Duodenal mucosa (tissue), 2 donors: ENCODE data around the gene ANKUB1.

Source experiments
- H3K27ac ChIP-seq: one replicate; pipeline ENCODE4 v1.7.0; 2013; ENCODE audit warnings: low read depth, low read length
- H3K27me3 ChIP-seq, 2 donors: one replicate each; pipeline ENCODE4 v1.7.0; 2013; ENCODE audit warnings: low read length in 2 of 2, control low read depth in 1 of 2; ENCODE audit not compliant: insufficient read depth in 2 of 2, control insufficient read depth in 1 of 2
- H3K36me3 ChIP-seq, 2 donors: one replicate each; pipeline ENCODE4 v1.7.0; 2013; ENCODE audit warnings: low read length in 2 of 2, control low read depth in 1 of 2; ENCODE audit not compliant: insufficient read depth in 2 of 2, control insufficient read depth in 1 of 2
- H3K4me1 ChIP-seq, 2 donors: one replicate each; pipeline ENCODE4 v1.7.0; 2013; ENCODE audit warnings: low read length in 2 of 2, control low read depth in 1 of 2; ENCODE audit not compliant: insufficient read depth in 2 of 2, control insufficient read depth in 1 of 2
- H3K4me3 ChIP-seq, 2 donors: one replicate each; pipeline ENCODE4 v1.7.0; 2013; ENCODE audit warnings: low read length in 2 of 2, low read depth in 1 of 2
- H3K9ac ChIP-seq, 2 donors: one replicate each; pipeline ENCODE4 v1.7.0; 2013; ENCODE audit warnings: low read length in 2 of 2, low read depth in 1 of 2
- H3K9me3 ChIP-seq, 2 donors: one replicate each; pipeline ENCODE4 v1.7.0; 2013; ENCODE audit warnings: low read length in 2 of 2, control low read depth in 1 of 2; ENCODE audit not compliant: control insufficient read depth in 1 of 2

Gene ANKUB1

GRCh38 chr3:149826636-149827035 lies 34.3 kb upstream of the ANKUB1 start:
- Histone ChIP-seq H3K36me3 (no peaks in the 10 kb centered on the region), H3K27me3 (no peaks in the 10 kb centered on the region), H3K27ac (no peak overlapping the region), H3K9me3 (peaks cover 12 to 15% of the 10 kb centered on the region in 2 donors), H3K4me1 (no peaks in the 10 kb centered on the region), H3K4me3 (no peak overlapping the region), H3K9ac (no peak overlapping the region)

- H3K36me3 ChIP-seq: no peaks in the 10 kb centered on the region
- H3K9ac ChIP-seq: no peak overlapping the region
- no peaks in the 10 kb centered on the region for H3K27me3 ChIP-seq
- no peaks in the 10 kb centered on the region for H3K9me3 ChIP-seq
- H3K4me1 ChIP-seq: peaks cover 9 to 11% of the 10 kb centered on the region in 2 donors
- H3K27ac ChIP-seq: no peak overlapping the region
- no peak overlapping the region for H3K4me3 ChIP-seq
Measured at GRCh38 chr3:149820183-149820582, 27.8 kb upstream of the ANKUB1 start.

- peaks cover 16 to 18% of the 10 kb centered on the region in 2 donors for H3K4me1 ChIP-seq
- H3K4me3 ChIP-seq: no peak overlapping the region
- no peaks in the 10 kb centered on the region for H3K27me3 ChIP-seq
- no peak overlapping the region for H3K27ac ChIP-seq
- H3K36me3 ChIP-seq: no peaks in the 10 kb centered on the region
- H3K9me3 ChIP-seq: no peaks in the 10 kb centered on the region
- H3K9ac ChIP-seq: no peak overlapping the region
Measured at GRCh38 chr3:149819432-149819831, 27.1 kb upstream of the ANKUB1 start.

GRCh38 chr3:149816986-149817385 lies 24.6 kb upstream of the ANKUB1 start:
- Histone ChIP-seq H3K27ac (no peak overlapping the region), H3K4me1 (peaks cover 27 to 28% of the 10 kb centered on the region in 2 donors), H3K4me3 (no peak overlapping the region), H3K36me3 (no peaks in the 10 kb centered on the region), H3K9me3 (no peaks in the 10 kb centered on the region), H3K9ac (no peak overlapping the region), H3K27me3 (no peaks in the 10 kb centered on the region)

- no peak overlapping the region for H3K27ac ChIP-seq
- H3K36me3 ChIP-seq: no peaks in the 10 kb centered on the region
- H3K9me3 ChIP-seq: no peaks in the 10 kb centered on the region
- H3K9ac ChIP-seq: no peak overlapping the region
- H3K4me3 ChIP-seq: peak overlapping the region in 1 of 2 donors; percentile 45
- H3K27me3 ChIP-seq: no peaks in the 10 kb centered on the region
- H3K4me1 ChIP-seq: peaks cover 27 to 31% of the 10 kb centered on the region in 2 donors
Measured at GRCh38 chr3:149816311-149816710, 24.0 kb upstream of the ANKUB1 start.

- H3K4me1 ChIP-seq: peaks cover 27 to 31% of the 10 kb centered on the region in 2 donors
- H3K36me3 ChIP-seq: no peaks in the 10 kb centered on the region
- no peaks in the 10 kb centered on the region for H3K9me3 ChIP-seq
- H3K27ac ChIP-seq: no peak overlapping the region
- H3K27me3 ChIP-seq: no peaks in the 10 kb centered on the region
- H3K4me3 ChIP-seq: peak overlapping the region in 1 of 2 donors; percentile 45
- H3K9ac ChIP-seq: no peak overlapping the region
Measured at GRCh38 chr3:149815728-149816127, 23.4 kb upstream of the ANKUB1 start.

GRCh38 chr3:149815321-149815720 lies 23.0 kb upstream of the ANKUB1 start:
- peak overlapping the region in 1 of 2 donors; percentile 44 for H3K4me3 ChIP-seq
- no peaks in the 10 kb centered on the region for H3K27me3 ChIP-seq
- no peaks in the 10 kb centered on the region for H3K9me3 ChIP-seq
- H3K36me3 ChIP-seq: no peaks in the 10 kb centered on the region
- no peak overlapping the region for H3K9ac ChIP-seq
- no peak overlapping the region for H3K27ac ChIP-seq
- H3K4me1 ChIP-seq: peaks cover 27 to 31% of the 10 kb centered on the region in 2 donors

GRCh38 chr3:149813367-149814281 lies 21.3 kb upstream of the ANKUB1 start:
- no peaks in the 10 kb centered on the region for H3K27me3 ChIP-seq
- peak overlapping the region; percentile 96 for H3K27ac ChIP-seq
- H3K36me3 ChIP-seq: no peaks in the 10 kb centered on the region
- H3K9me3 ChIP-seq: no peaks in the 10 kb centered on the region
- peaks cover 27 to 31% of the 10 kb centered on the region in 2 donors for H3K4me1 ChIP-seq
- peak overlapping the region; percentile 92 to 94 for H3K4me3 ChIP-seq
- peak overlapping the region; percentile 90 to 98 for H3K9ac ChIP-seq

- H3K4me1 ChIP-seq: peaks cover 27 to 31% of the 10 kb centered on the region in 2 donors
- peak within 1 kb of the TSS; percentile 90 to 98 for H3K9ac ChIP-seq
- peak within 1 kb of the TSS; percentile 96 for H3K27ac ChIP-seq
- H3K27me3 ChIP-seq: no peaks in the 10 kb centered on the region
- no peaks in the 10 kb centered on the region for H3K9me3 ChIP-seq
- no peaks in the 10 kb centered on the region for H3K36me3 ChIP-seq
- peak within 1 kb of the TSS; percentile 92 to 94 for H3K4me3 ChIP-seq
Measured at GRCh38 chr3:149812606-149813366, 20.4 kb upstream of the ANKUB1 start, which contains the start of gene RNF13. RNF13 (plus strand) TSS chr3:149813215; CDS start chr3:149846027, 32,812 bp downstream.

- H3K27ac ChIP-seq: peak overlapping the region; percentile 96
- peaks cover 27 to 31% of the 10 kb centered on the region in 2 donors for H3K4me1 ChIP-seq
- H3K9me3 ChIP-seq: no peaks in the 10 kb centered on the region
- no peaks in the 10 kb centered on the region for H3K27me3 ChIP-seq
- peak overlapping the region; percentile 90 to 98 for H3K9ac ChIP-seq
- H3K36me3 ChIP-seq: no peaks in the 10 kb centered on the region
- H3K4me3 ChIP-seq: peak overlapping the region; percentile 92 to 94
Measured at GRCh38 chr3:149812165-149812605, 19.8 kb upstream of the ANKUB1 start.
